Liver (tissue), 9 donors: Measurements from ENCODE around the gene CEP43. TPM values are rescaled to one million over a fixed set of nuclear protein-coding genes. Genes with fewer than 3 reads are reported as not detected.

Experiments
- DNase-seq: peaks from one replicate; pipeline ENCODE4 v3.0.0-alpha.2; 2017; ENCODE audit warnings: low spot score
- H3K27ac ChIP-seq, 2 donors: one replicate each; pipeline ENCODE4 v1.7.0; 2013; ENCODE audit warnings: inconsistent platforms in 2 of 2, low read length in 2 of 2, control low read depth in 1 of 2, low read depth in 1 of 2, mild to moderate bottlenecking in 1 of 2
- H3K27me3 ChIP-seq, 4 donors: one replicate each; pipeline versions ENCODE4 v1.6.1 to v1.7.0; 2013; ENCODE audit warnings: low read length in 3 of 4, inconsistent platforms in 1 of 4, mild to moderate bottlenecking in 1 of 4, moderate library complexity in 1 of 4; ENCODE audit not compliant: control insufficient read depth in 4 of 4, insufficient read depth in 4 of 4
- H3K36me3 ChIP-seq, 4 donors: one replicate each; pipeline versions ENCODE4 v1.6.1 to v1.7.0; 2013; ENCODE audit warnings: low read length in 3 of 4, mild to moderate bottlenecking in 3 of 4, low read depth in 1 of 4, moderate library complexity in 1 of 4; ENCODE audit not compliant: control insufficient read depth in 4 of 4, insufficient read depth in 3 of 4
- H3K4me1 ChIP-seq, 4 donors: one replicate each; pipeline versions ENCODE4 v1.6.1 to v1.7.0; 2013; ENCODE audit warnings: low read length in 3 of 4, mild to moderate bottlenecking in 3 of 4, moderate library complexity in 1 of 4; ENCODE audit not compliant: control insufficient read depth in 4 of 4, insufficient read depth in 4 of 4
- H3K4me3 ChIP-seq, 3 donors: one replicate each; pipeline versions ENCODE4 v1.6.1 to v1.7.0; 2013; ENCODE audit warnings: low read length in 3 of 3, control low read depth in 1 of 3, low read depth in 1 of 3, mild to moderate bottlenecking in 1 of 3
- H3K9ac ChIP-seq, 2 donors: one replicate each; pipeline ENCODE4 v1.7.0; 2013; ENCODE audit warnings: low read length in 2 of 2, mild to moderate bottlenecking in 2 of 2, moderate library complexity in 2 of 2, control low read depth in 1 of 2, low read depth in 1 of 2
- H3K9me3 ChIP-seq, 4 donors: one replicate each; pipeline versions ENCODE4 v1.6.1 to v1.7.0; 2013; ENCODE audit warnings: low read length in 3 of 4; ENCODE audit not compliant: control insufficient read depth in 4 of 4
- EGR1 ChIP-seq, 2 donors: IDR thresholded peaks; 2 replicates each; pipeline ENCODE4 v1.6.1; 2016 to 2018; ENCODE audit warnings: antibody characterized with exemption in 2 of 2, low read depth in 2 of 2
- FOXA1 ChIP-seq: IDR thresholded peaks from 2 replicates; pipeline ENCODE4 v1.6.1; 2016; ENCODE audit warnings: antibody characterized with exemption
- FOXA2 ChIP-seq: IDR thresholded peaks from 2 replicates; pipeline ENCODE4 v1.6.1; 2016; ENCODE audit warnings: antibody characterized with exemption
- GABPA ChIP-seq, 2 donors: IDR thresholded peaks in 1 of 2; conservative IDR thresholded peaks in 1 of 2; 2 replicates each; pipeline ENCODE4 v1.6.1; 2016; ENCODE audit warnings: antibody characterized with exemption in 2 of 2, mild to moderate bottlenecking in 1 of 2, moderate library complexity in 1 of 2
- HNF4A ChIP-seq, 2 donors: conservative IDR thresholded peaks; 2 replicates each; pipeline ENCODE4 v1.6.1; 2016; ENCODE audit warnings: antibody characterized with exemption in 2 of 2, mild to moderate bottlenecking in 2 of 2
- HNF4G ChIP-seq: IDR thresholded peaks from 2 replicates; pipeline ENCODE4 v1.6.1; 2016; ENCODE audit warnings: antibody characterized with exemption
- JUND ChIP-seq, 2 donors: IDR thresholded peaks; 2 replicates each; pipeline ENCODE4 v1.6.1; 2016; ENCODE audit warnings: antibody characterized with exemption in 2 of 2
- NR2F2 ChIP-seq: IDR thresholded peaks from 2 replicates; pipeline ENCODE4 v1.6.1; 2016; ENCODE audit warnings: antibody characterized with exemption
- RXRA ChIP-seq, 2 donors: IDR thresholded peaks; 2 replicates each; pipeline ENCODE4 v1.6.1; 2017 to 2018; ENCODE audit warnings: antibody characterized with exemption in 2 of 2, mild to moderate bottlenecking in 1 of 2
- SP1 ChIP-seq: IDR thresholded peaks from 2 replicates; pipeline ENCODE4 v1.6.1; 2018; ENCODE audit warnings: antibody characterized with exemption, mild to moderate bottlenecking
- TAF1 ChIP-seq: conservative IDR thresholded peaks from 2 replicates; pipeline ENCODE4 v1.6.1; 2016; ENCODE audit warnings: antibody characterized with exemption, mild to moderate bottlenecking
- YY1 ChIP-seq: IDR thresholded peaks from 2 replicates; pipeline ENCODE4 v1.6.1; 2016; ENCODE audit warnings: antibody characterized with exemption, mild to moderate bottlenecking
- WGBS: extraction: QIAGEN DNeasy Blood & Tissue Kit; methylation state at CpG from one replicate; pipeline ENCODE4 v1.1.7; 2013; 5-methylcytosine and 5-hydroxymethylcytosine counted together
- polyA plus RNA-seq, 2 donors: library from polyadenylated mRNA; stranded (reverse) in 1 of 2; unstranded in 1 of 2; fragments of 200-250 nt in 1 of 2; fragments of >200 nt in 1 of 2; fragmentation: Nextera tagmentation in 1 of 2; extraction: Ambion mirVana in 1 of 2; gene quantifications; one replicate each; pipeline versions ENCODE4 v1.2.1 to v1.2.3, GENCODE V29; 2013 to 2015
- total RNA-seq, 2 donors: library from RNA; depleted of rRNA; stranded (reverse); fragments of >200 nt; gene quantifications; one replicate each; pipeline ENCODE4 v1.2.3, GENCODE V29; 2014
- TF ChIP-seq, protein P1 (sequence below): IDR thresholded peaks from 2 replicates; pipeline ENCODE4 v1.6.1; 2016; ENCODE audit warnings: antibody characterized with exemption
- TF ChIP-seq, protein P2 (sequence below): IDR thresholded peaks from 2 replicates; pipeline ENCODE4 v1.6.1; 2016; ENCODE audit warnings: antibody characterized with exemption, mild to moderate bottlenecking
- TF ChIP-seq, protein P3 (sequence below): IDR thresholded peaks from 2 replicates; pipeline ENCODE4 v1.6.1; 2016; ENCODE audit warnings: antibody characterized with exemption
- donor health status: healthy.
- donor health status: healthy.
- donor health status: healthy.
- donor health status: healthy.
- donor health status: healthy.

Gene CEP43
- total and polyA plus RNA-seq, 4 donors: 12.0 to 32.0 (median 18.0) TPM

DNA sequence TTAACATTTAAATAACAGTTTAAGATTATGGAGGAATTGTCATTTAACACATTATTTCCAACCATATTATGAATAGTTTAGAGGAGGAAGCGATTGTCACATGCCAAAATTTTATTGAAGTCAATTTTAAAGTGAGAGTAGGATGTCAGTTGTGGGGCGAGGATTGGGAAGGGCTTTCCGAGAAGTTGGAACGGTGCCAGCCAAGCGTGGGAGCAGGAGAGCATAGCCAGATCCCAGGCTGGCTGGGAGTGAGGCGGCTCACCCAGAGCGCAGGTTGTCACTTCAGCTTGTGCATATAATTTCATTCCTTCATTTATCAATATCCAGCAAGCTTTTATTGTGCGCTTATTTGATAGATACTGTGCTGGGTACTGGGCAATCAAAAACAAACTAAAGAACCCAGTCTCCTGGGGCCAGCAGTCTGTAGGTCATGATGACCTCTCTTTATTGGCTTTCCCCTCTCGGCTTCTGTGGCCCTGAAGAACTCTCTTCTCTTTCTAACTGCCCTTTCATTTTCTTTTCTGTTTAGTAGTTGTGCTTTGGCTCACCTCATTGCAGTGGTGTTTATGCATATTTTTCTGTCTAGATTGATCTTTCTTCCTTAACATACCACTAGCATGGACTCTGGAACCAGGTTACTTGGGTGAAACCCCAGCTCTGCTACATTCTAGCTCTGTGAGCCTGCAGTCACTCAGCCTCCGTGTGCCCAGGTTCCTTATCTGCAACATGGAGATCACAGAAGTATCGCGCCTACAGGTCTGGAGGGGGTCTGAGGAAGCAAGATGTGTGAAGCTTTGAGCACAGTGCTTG, 6.4 kb downstream of the CEP43 start:
- TF ChIP-seq HNF4A (conservative IDR thresholded peaks at IDR 0.05): peak; percentile 36 to 52
- TF ChIP-seq RXRA (IDR thresholded peaks at IDR 0.05): no peak
- peaks cover 5 to 10% (median 6%) of the 10 kb centered on the region in 4 donors for H3K36me3 ChIP-seq
- peak overlapping the region in 1 of 2 donors; percentile 6 for H3K27ac ChIP-seq
- DNase-seq: no peak
- no peak overlapping the region for H3K4me3 ChIP-seq
- H3K9me3 ChIP-seq: no peaks in the 10 kb centered on the region
- WGBS: 49% methylated on average over 12 of the region's 12 CpGs
- peaks cover 4 to 45% (median 36%) of the 10 kb centered on the region in 4 donors for H3K4me1 ChIP-seq
- H3K9ac ChIP-seq: peak overlapping the region in 1 of 2 donors; percentile 30
- H3K27me3 ChIP-seq: no peaks in the 10 kb centered on the region

DNA sequence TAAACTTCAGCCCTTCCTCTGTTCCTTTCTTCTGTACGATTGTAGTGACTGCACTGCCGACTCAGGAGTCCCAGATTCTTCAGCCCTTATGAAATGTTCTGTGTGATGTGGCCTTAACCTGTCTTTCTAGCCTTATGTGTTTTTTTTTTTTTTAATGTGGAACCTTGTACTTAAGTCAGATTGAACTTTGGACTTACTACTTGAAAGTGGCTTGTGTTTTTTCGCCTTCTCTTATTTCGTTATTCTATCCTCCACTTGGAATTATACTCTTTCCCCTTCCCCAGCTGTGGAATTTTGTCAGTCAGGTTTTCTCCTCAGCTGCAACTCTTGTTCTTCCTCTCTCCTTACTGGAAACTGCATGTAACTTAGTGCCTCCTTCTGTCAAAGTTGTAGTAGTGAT, 8.8 kb downstream of the CEP43 start:
- Histone ChIP-seq H3K4me3 (no peak overlapping the region), H3K9me3 (no peaks in the 10 kb centered on the region), H3K9ac (no peak overlapping the region), H3K36me3 (peaks cover 5 to 24% (median 18%) of the 10 kb centered on the region in 4 donors), H3K4me1 (peaks cover 2 to 27% (median 25%) of the 10 kb centered on the region in 4 donors), H3K27ac (no peak overlapping the region), H3K27me3 (no peaks in the 10 kb centered on the region)
- no peak for DNase-seq
- WGBS: 86% methylated on average over 4 of the region's 4 CpGs
- TF ChIP-seq, protein P1, sequence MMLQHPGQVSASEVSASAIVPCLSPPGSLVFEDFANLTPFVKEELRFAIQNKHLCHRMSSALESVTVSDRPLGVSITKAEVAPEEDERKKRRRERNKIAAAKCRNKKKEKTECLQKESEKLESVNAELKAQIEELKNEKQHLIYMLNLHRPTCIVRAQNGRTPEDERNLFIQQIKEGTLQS: no peak
- TF ChIP-seq FOXA2 (no peak), HNF4A (conservative IDR thresholded peaks at IDR 0.05) (no peak), JUND (IDR thresholded peaks at IDR 0.05) (no peak), GABPA (IDR thresholded peaks at IDR 0.05 in 1 of 2, conservative IDR thresholded peaks at IDR 0.05 in 1 of 2) (no peak), YY1 (no peak), NR2F2 (no peak), TAF1 (no peak), SP1 (no peak), HNF4G (no peak), RXRA (IDR thresholded peaks at IDR 0.05) (no peak), EGR1 (IDR thresholded peaks at IDR 0.05; ENCODE audit: low read depth in 2 of 2) (no peak)
- TF ChIP-seq, protein P2, sequence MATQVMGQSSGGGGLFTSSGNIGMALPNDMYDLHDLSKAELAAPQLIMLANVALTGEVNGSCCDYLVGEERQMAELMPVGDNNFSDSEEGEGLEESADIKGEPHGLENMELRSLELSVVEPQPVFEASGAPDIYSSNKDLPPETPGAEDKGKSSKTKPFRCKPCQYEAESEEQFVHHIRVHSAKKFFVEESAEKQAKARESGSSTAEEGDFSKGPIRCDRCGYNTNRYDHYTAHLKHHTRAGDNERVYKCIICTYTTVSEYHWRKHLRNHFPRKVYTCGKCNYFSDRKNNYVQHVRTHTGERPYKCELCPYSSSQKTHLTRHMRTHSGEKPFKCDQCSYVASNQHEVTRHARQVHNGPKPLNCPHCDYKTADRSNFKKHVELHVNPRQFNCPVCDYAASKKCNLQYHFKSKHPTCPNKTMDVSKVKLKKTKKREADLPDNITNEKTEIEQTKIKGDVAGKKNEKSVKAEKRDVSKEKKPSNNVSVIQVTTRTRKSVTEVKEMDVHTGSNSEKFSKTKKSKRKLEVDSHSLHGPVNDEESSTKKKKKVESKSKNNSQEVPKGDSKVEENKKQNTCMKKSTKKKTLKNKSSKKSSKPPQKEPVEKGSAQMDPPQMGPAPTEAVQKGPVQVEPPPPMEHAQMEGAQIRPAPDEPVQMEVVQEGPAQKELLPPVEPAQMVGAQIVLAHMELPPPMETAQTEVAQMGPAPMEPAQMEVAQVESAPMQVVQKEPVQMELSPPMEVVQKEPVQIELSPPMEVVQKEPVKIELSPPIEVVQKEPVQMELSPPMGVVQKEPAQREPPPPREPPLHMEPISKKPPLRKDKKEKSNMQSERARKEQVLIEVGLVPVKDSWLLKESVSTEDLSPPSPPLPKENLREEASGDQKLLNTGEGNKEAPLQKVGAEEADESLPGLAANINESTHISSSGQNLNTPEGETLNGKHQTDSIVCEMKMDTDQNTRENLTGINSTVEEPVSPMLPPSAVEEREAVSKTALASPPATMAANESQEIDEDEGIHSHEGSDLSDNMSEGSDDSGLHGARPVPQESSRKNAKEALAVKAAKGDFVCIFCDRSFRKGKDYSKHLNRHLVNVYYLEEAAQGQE: no peak
- TF ChIP-seq, protein P3, sequence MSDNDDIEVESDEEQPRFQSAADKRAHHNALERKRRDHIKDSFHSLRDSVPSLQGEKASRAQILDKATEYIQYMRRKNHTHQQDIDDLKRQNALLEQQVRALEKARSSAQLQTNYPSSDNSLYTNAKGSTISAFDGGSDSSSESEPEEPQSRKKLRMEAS: no peak

DNA sequence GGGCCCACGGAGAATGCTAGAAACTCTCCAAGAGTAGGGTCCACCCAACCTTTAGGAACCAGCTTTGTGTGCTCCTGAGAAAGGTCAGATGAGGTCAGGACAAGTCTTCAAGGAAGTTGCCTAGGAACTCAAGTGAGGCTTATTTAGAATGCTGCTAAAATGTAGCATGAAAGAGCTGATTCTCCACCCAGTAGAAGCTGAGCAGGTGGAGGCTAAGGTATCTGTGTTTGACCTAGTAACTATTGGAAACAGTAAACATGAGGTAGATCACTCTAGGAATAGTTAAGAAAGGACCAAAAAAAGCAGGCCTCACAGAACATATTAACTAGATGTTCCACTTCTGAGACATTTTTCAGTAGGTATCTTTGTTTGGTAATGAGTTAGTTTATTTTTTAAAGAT, 13.9 kb downstream of the CEP43 start:
- DNase-seq: no peak
- H3K36me3 ChIP-seq: peaks cover 0 to 44% (median 30%) of the 10 kb centered on the region in 4 donors

More for the DNA sequence above, 13.9 kb downstream of the CEP43 start:
- H3K27ac ChIP-seq: no peak overlapping the region
- H3K4me3 ChIP-seq: no peak overlapping the region
- H3K4me1 ChIP-seq: no peaks in the 10 kb centered on the region
- TF ChIP-seq FOXA1: no peak
- H3K27me3 ChIP-seq: no peaks in the 10 kb centered on the region
- H3K9me3 ChIP-seq: no peaks in the 10 kb centered on the region
- 99% methylated on average over 1 of the region's 1 CpG for WGBS
- H3K9ac ChIP-seq: no peak overlapping the region
